Measurements from ENCODE around the gene PDZRN3. TPM values are rescaled to one million over a fixed set of nuclear protein-coding genes. Genes with fewer than 3 reads are reported as not detected.

PDZRN3 gene
- total RNA-seq, 1 experiment from 2014 or later = 12.5 TPM

DNA sequence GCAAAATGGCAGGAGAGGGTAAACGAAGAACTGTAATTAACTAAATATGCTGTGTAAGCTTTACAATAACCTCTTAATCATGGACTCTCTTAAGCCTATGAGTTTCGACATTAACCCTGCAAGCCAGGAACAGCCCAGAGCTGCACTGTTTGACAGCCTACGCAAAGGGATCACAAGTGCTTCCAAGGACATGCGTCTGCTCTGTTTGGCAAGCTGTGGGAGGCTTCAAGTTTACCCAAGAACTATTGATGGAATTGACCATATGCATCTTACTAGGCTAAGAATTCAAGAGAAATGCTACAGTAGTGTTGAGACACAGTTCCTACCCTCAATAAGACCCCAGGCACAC is 66.0 kb downstream of the PDZRN3 start:
- intact Hi-C loops (cut with micrococcal nuclease; ENCODE audit: unreplicated experiment) = no loop called here
- no TSS peak for BruUV-seq (replicated peaks)
- H3K9me3 Mint-ChIP-seq (ENCODE audit: unreplicated experiment) = no peaks in the 10 kb centered on the region
- POLR2A ChIA-PET = no interaction called here
- H3K27me3 Mint-ChIP-seq (ENCODE audit: insufficient read depth, unreplicated experiment) = no peaks in the 10 kb centered on the region
- Histone ChIP-seq H3K36me3 (ENCODE audit: control insufficient read depth, insufficient read depth, low read length) (no peaks in the 10 kb centered on the region), H3K27me3 (replicated peaks; ENCODE audit: control insufficient read depth, insufficient read depth, low read length) (no peaks in the 10 kb centered on the region), H3K4me3 (ENCODE audit: low read depth, low read length) (no peak overlapping the region), H3K4me1 (peaks cover 24% of the 10 kb centered on the region), H3K9me3 (no peaks in the 10 kb centered on the region)
- H3K27ac Mint-ChIP-seq (ENCODE audit: unreplicated experiment) = no peak overlapping the region
- no peak for DNase-seq
- H3K36me3 Mint-ChIP-seq (ENCODE audit: insufficient read depth, unreplicated experiment) = no peaks in the 10 kb centered on the region
- TF ChIP-seq, protein P1, sequence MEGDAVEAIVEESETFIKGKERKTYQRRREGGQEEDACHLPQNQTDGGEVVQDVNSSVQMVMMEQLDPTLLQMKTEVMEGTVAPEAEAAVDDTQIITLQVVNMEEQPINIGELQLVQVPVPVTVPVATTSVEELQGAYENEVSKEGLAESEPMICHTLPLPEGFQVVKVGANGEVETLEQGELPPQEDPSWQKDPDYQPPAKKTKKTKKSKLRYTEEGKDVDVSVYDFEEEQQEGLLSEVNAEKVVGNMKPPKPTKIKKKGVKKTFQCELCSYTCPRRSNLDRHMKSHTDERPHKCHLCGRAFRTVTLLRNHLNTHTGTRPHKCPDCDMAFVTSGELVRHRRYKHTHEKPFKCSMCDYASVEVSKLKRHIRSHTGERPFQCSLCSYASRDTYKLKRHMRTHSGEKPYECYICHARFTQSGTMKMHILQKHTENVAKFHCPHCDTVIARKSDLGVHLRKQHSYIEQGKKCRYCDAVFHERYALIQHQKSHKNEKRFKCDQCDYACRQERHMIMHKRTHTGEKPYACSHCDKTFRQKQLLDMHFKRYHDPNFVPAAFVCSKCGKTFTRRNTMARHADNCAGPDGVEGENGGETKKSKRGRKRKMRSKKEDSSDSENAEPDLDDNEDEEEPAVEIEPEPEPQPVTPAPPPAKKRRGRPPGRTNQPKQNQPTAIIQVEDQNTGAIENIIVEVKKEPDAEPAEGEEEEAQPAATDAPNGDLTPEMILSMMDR (IDR thresholded peaks at IDR 0.05; ENCODE audit: insufficient read depth in 1 of 2, low read depth in 1 of 2, low read length in 1 of 2, severe bottlenecking in 1 of 2, unreplicated experiment in 1 of 2) = no peak
- CTCF ChIA-PET = no interaction called here
- peaks cover 12% of the 10 kb centered on the region for H3K4me1 Mint-ChIP-seq (ENCODE audit: low read depth, unreplicated experiment)
- no peak overlapping the region for H3K4me3 Mint-ChIP-seq (ENCODE audit: unreplicated experiment)

GRCh38 chr3:73557986-73558726 is 66.6 kb downstream of the PDZRN3 start:
- POLR2A ChIA-PET = no interaction called here
- DNase-seq = no peak
- CTCF ChIA-PET = interaction anchor here (0.6 kb wide), 1 partner anchor 154 kb away, joined by 5 read pairs; no protein-coding TSS in a partner anchor

DNA sequence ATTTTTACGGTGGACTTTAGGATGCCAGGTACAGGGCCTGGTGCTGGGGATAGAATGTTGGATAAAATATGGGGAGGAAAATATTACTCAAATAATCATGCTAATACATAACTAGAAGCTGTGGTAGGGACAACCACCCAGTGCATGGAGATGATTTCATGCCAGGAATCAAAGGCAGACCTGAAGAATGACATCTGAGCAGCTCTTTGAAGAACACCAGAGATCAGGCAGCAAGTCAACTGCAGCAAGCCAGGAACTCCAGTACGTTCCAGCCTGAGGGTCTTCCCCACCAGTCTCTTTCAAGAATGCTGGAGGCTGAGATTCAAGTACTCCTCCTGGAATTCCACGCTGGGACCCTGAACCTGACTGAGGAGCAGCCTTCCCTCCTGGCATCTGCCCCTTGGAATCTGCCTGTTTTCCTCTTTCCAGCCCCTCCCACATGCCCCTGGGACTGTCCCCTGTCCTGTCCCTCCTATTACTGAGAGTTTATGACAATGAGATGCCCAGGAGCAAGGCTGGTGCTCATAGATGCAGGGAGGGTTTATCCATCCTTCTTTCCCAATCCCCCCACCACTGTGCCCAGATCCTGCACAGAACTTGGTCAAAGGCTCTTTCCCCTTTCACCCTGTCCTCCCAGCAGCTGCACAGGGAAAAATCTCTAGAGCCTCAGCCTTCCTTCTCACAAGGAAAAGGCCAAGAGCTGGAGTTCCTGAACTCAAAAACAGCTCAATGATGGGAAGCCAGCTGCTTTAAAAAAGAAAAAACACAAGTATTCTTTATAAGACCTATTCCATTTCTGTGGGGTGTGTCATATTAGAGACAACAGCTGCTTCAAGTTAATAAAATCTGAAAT is 68.0 kb downstream of the PDZRN3 start:
- intact Hi-C loops (cut with micrococcal nuclease; ENCODE audit: unreplicated experiment) = no loop called here
- CTCF ChIA-PET = no interaction called here
- no TSS peak for BruUV-seq (replicated peaks)
- H3K36me3 ChIP-seq (ENCODE audit: control insufficient read depth, insufficient read depth, low read length) = no peaks in the 10 kb centered on the region
- no peaks in the 10 kb centered on the region for H3K9me3 Mint-ChIP-seq (ENCODE audit: unreplicated experiment)
- H3K4me1 ChIP-seq = peaks cover 24% of the 10 kb centered on the region
- no peak overlapping the region for H3K27ac Mint-ChIP-seq (ENCODE audit: unreplicated experiment)
- TF ChIP-seq, protein P1 (IDR thresholded peaks at IDR 0.05; ENCODE audit: insufficient read depth in 1 of 2, low read depth in 1 of 2, low read length in 1 of 2, severe bottlenecking in 1 of 2, unreplicated experiment in 1 of 2) = no peak
- peaks cover 16% of the 10 kb centered on the region for H3K4me1 Mint-ChIP-seq (ENCODE audit: low read depth, unreplicated experiment)
- POLR2A ChIA-PET = no interaction called here
- no peaks in the 10 kb centered on the region for H3K27me3 ChIP-seq (replicated peaks; ENCODE audit: control insufficient read depth, insufficient read depth, low read length)
- no peaks in the 10 kb centered on the region for H3K27me3 Mint-ChIP-seq (ENCODE audit: insufficient read depth, unreplicated experiment)
- no peaks in the 10 kb centered on the region for H3K36me3 Mint-ChIP-seq (ENCODE audit: insufficient read depth, unreplicated experiment)
- no peaks in the 10 kb centered on the region for H3K9me3 ChIP-seq
- H3K4me3 ChIP-seq (ENCODE audit: low read depth, low read length) = no peak overlapping the region
- H3K4me3 Mint-ChIP-seq (ENCODE audit: unreplicated experiment) = no peak overlapping the region
- DNase-seq = no peak

More at GRCh38 chr3:73557986-73558726, 66.6 kb downstream of the PDZRN3 start:
- TF ChIP-seq, protein P1 (IDR thresholded peaks at IDR 0.05; ENCODE audit: insufficient read depth in 1 of 2, low read depth in 1 of 2, low read length in 1 of 2, severe bottlenecking in 1 of 2, unreplicated experiment in 1 of 2) = no peak
- H3K4me1 Mint-ChIP-seq (ENCODE audit: low read depth, unreplicated experiment) = peaks cover 10% of the 10 kb centered on the region
- H3K36me3 ChIP-seq (ENCODE audit: control insufficient read depth, insufficient read depth, low read length) = no peaks in the 10 kb centered on the region
- H3K4me3 Mint-ChIP-seq (ENCODE audit: unreplicated experiment) = no peak overlapping the region
- H3K27ac Mint-ChIP-seq (ENCODE audit: unreplicated experiment) = no peak overlapping the region
- intact Hi-C loops (cut with micrococcal nuclease; ENCODE audit: unreplicated experiment) = no loop called here
- H3K27me3 Mint-ChIP-seq (ENCODE audit: insufficient read depth, unreplicated experiment) = no peaks in the 10 kb centered on the region
- no TSS peak for BruUV-seq (replicated peaks)
- no peaks in the 10 kb centered on the region for H3K27me3 ChIP-seq (replicated peaks; ENCODE audit: control insufficient read depth, insufficient read depth, low read length)
- H3K4me3 ChIP-seq (ENCODE audit: low read depth, low read length) = no peak overlapping the region
- peaks cover 24% of the 10 kb centered on the region for H3K4me1 ChIP-seq
- H3K9me3 ChIP-seq = no peaks in the 10 kb centered on the region
- H3K9me3 Mint-ChIP-seq (ENCODE audit: unreplicated experiment) = no peaks in the 10 kb centered on the region
- H3K36me3 Mint-ChIP-seq (ENCODE audit: insufficient read depth, unreplicated experiment) = no peaks in the 10 kb centered on the region
